DOHH2 (cell line): ENCODE measurements around the gene TULP4.

Experiments
- H3F3A ChIP-seq: fragments of 200-600 bp; sonication (generic), shearing (Covaris generic); 2 replicates; pipeline ENCODE4 v1.6.0; 2016; ENCODE audit warnings: antibody characterized with exemption, mild to moderate bottlenecking; ENCODE audit not compliant: control insufficient read depth, insufficient read depth
- H3K27ac ChIP-seq: fragments of 200-600 bp; sonication (generic); 2 replicates; pipeline ENCODE4 v1.5.1; 2014; ENCODE audit warnings: low read depth, mild to moderate bottlenecking, low read length, moderate library complexity
- H3K27me3 ChIP-seq: fragments of 200-600 bp; sonication (generic); 2 replicates; pipeline ENCODE4 v1.6.1; 2014; ENCODE audit warnings: mild to moderate bottlenecking, low read length, mixed read lengths; ENCODE audit not compliant: control insufficient read depth
- H3K36me3 ChIP-seq: fragments of 200-600 bp; sonication (generic); 2 replicates; pipeline ENCODE4 v1.6.1; 2014; ENCODE audit warnings: mild to moderate bottlenecking, low read length, moderate library complexity, mixed read lengths; ENCODE audit not compliant: control insufficient read depth
- H3K4me1 ChIP-seq: fragments of 200-600 bp; sonication (generic); 2 replicates; pipeline ENCODE4 v1.6.1; 2014; ENCODE audit warnings: mild to moderate bottlenecking, low read length, mixed read lengths; ENCODE audit not compliant: control insufficient read depth
- H3K4me2 ChIP-seq: fragments of 200-600 bp; sonication (generic); 2 replicates; pipeline ENCODE4 v1.6.0; 2014; ENCODE audit warnings: mild to moderate bottlenecking, low read length, moderate library complexity
- H3K4me3 ChIP-seq: fragments of 200-600 bp; sonication (generic); 2 replicates; pipeline ENCODE4 v1.5.1; 2014; ENCODE audit warnings: mild to moderate bottlenecking, low read length, mixed read lengths
- H3K79me2 ChIP-seq: fragments of 200-600 bp; sonication (generic); 2 replicates; pipeline ENCODE4 v1.6.1; 2014; ENCODE audit warnings: mild to moderate bottlenecking, low read length, mixed read lengths; ENCODE audit not compliant: control insufficient read depth
- H3K9me2 ChIP-seq: fragments of 200-600 bp; sonication (generic); replicated peaks from 2 replicates; pipeline ENCODE4 v1.6.1; 2014; ENCODE audit warnings: mild to moderate bottlenecking, low read length, mixed read lengths; ENCODE audit not compliant: control insufficient read depth
- H3K9me3 ChIP-seq: fragments of 200-600 bp; sonication (generic); 2 replicates; pipeline ENCODE4 v1.6.1; 2014; ENCODE audit warnings: antibody characterized with exemption, low read length, mixed read lengths; ENCODE audit not compliant: control insufficient read depth, insufficient read depth
- H4K20me1 ChIP-seq: fragments of 200-600 bp; sonication (generic); 2 replicates; pipeline ENCODE4 v1.6.0; 2014; ENCODE audit warnings: low read depth, mild to moderate bottlenecking, antibody characterized with exemption, low read length, moderate library complexity; ENCODE audit not compliant: control insufficient read depth, insufficient read depth
- CTCF ChIP-seq: fragments of 200-600 bp; sonication (generic); IDR thresholded peaks from one replicate; pipeline ENCODE4 v1.5.1; 2014; ENCODE audit warnings: antibody characterized with exemption, mild to moderate bottlenecking, low read depth, low read length; ENCODE audit not compliant: poor library complexity, severe bottlenecking
- EZH2phosphoT487 ChIP-seq: fragments of 200-600 bp; sonication (generic); IDR thresholded peaks from 2 replicates; pipeline ENCODE4 v1.6.1; 2017; ENCODE audit warnings: borderline replicate concordance, mild to moderate bottlenecking, antibody characterized with exemption, low read length, moderate library complexity, mixed read lengths

TULP4 gene

GRCh38 chr6:158358450-158359077 lies 46.3 kb downstream of the TULP4 start:
- Histone ChIP-seq H3F3A (no peaks in the 10 kb centered on the region), H3K9me2 (no peaks in the 10 kb centered on the region), H3K4me3 (no peak overlapping the region), H3K9me3 (no peaks in the 10 kb centered on the region), H3K4me1 (no peaks in the 10 kb centered on the region), H3K79me2 (peaks cover 63% of the 10 kb centered on the region), H3K4me2 (no peak overlapping the region), H3K27me3 (no peaks in the 10 kb centered on the region), H3K36me3 (no peaks in the 10 kb centered on the region), H3K27ac (no peak overlapping the region), H4K20me1 (peaks cover 18% of the 10 kb centered on the region; the same call in 1 of the 2 replicates)
- no peak for TF ChIP-seq CTCF
- TF ChIP-seq EZH2phosphoT487 = no peak

GRCh38 chr6:158361068-158361467 lies 48.8 kb downstream of the TULP4 start:
- Histone ChIP-seq H4K20me1 (peaks cover 18% of the 10 kb centered on the region; the same call in 1 of the 2 replicates), H3K36me3 (no peaks in the 10 kb centered on the region), H3F3A (no peaks in the 10 kb centered on the region), H3K4me2 (no peak overlapping the region), H3K27me3 (no peaks in the 10 kb centered on the region), H3K4me3 (no peak overlapping the region), H3K79me2 (peaks cover 45% of the 10 kb centered on the region), H3K27ac (no peak overlapping the region), H3K9me3 (no peaks in the 10 kb centered on the region), H3K9me2 (no peaks in the 10 kb centered on the region), H3K4me1 (no peaks in the 10 kb centered on the region)
- no peak for TF ChIP-seq EZH2phosphoT487
- no peak for TF ChIP-seq CTCF

- Histone ChIP-seq H3K4me1 (no peaks in the 10 kb centered on the region), H4K20me1 (peaks cover 18% of the 10 kb centered on the region; the same call in 1 of the 2 replicates), H3K79me2 (peaks cover 43% of the 10 kb centered on the region), H3K9me3 (no peaks in the 10 kb centered on the region), H3F3A (no peaks in the 10 kb centered on the region), H3K36me3 (no peaks in the 10 kb centered on the region), H3K27ac (no peak overlapping the region), H3K4me2 (no peak overlapping the region), H3K4me3 (no peak overlapping the region), H3K27me3 (no peaks in the 10 kb centered on the region), H3K9me2 (no peaks in the 10 kb centered on the region)
- TF ChIP-seq EZH2phosphoT487 (no peak), CTCF (no peak)
Observed at GRCh38 chr6:158361961-158362669, 49.9 kb downstream of the TULP4 start.
